Superior temporal gyrus (tissue), 1 donor: Measurements from ENCODE around the gene EDA.

Experiments
- DNase-seq: peaks from one replicate; pipeline ENCODE4 v3.0.0-alpha.2; 2016; ENCODE audit errors: extremely low spot score

The EDA gene

DNA sequence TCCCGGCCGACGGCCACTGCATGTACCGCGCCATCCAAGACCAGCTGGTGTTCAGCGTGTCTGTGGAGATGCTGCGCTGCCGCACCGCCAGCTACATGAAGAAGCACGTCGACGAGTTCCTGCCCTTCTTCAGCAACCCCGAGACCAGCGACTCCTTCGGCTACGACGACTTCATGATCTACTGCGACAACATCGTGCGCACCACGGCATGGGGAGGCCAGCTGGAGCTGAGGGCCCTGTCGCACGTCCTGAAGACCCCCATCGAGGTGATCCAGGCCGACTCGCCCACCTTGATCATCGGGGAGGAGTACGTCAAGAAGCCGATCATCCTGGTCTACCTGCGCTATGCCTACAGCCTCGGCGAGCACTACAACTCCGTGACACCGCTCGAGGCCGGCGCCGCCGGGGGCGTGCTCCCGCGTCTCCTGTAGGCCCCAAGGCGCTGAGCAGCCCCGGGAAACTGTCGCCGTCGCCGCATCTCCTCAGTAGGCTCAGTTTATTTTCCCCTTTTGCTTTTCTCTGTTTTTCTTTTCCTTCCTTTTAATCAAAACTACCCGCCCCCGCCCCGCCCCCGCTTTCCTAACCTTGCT, 447.1 kb downstream of the EDA start:
- no peak for DNase-seq

DNA sequence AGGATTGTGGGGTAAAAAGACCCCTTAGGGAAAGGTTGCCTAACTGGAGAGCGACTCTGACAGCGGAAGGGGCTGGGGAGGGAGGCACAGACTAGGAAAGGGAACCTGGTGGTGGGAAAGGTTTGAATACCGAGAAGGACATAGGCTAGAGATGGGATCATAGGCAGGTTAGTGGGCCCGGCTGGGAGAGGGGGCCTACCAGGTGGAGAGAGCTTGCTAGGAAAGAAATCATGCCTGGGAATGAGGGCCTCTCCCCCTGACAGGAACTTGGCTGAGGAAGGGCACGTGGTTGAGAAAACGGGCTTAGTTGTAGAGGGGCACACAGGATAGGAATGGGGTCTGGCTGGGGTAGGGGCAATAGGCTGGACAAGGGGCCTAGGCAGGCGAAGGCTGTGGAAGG, 450.7 kb downstream of the EDA start:
- DNase-seq = no peak

DNA sequence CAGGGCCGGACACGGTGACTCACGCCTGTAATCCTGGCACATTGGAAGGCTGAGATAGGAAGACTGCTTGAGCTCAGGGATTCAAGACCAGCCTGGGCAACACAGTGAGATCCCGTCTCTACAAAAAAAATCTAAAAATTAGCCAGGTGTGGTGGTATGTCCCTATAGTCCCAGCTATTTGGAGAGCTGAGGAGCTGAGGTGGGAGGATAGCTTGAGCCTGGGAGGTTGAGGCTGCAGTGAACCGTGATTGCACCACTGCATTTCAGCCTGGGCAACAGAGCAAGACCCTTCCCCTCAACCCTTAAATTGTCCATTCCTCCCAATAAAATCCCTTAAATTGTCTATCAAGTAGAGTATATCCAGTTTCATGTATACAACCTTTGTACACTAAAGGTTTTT, 463.4 kb downstream of the EDA start:
- no peak for DNase-seq

DNA sequence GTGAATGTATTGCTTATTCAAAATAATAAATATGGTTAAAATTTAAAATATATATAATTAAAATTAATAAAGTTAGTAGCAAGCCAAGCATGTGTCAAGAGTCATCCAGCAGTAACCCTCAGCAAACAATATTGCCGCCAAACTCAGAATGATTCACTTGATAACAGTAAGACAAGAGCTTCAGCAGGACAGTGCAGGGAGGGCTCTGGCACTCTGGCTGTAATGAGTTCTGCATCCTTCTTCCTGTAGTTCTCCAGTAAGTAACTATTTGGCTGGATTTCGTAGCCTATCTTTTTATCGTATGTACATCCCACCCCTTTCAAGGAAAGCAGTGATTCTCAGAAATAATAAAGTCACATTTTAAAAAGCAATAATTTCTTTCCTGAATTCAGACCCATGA, 464.0 kb downstream of the EDA start:
- no peak for DNase-seq

DNA sequence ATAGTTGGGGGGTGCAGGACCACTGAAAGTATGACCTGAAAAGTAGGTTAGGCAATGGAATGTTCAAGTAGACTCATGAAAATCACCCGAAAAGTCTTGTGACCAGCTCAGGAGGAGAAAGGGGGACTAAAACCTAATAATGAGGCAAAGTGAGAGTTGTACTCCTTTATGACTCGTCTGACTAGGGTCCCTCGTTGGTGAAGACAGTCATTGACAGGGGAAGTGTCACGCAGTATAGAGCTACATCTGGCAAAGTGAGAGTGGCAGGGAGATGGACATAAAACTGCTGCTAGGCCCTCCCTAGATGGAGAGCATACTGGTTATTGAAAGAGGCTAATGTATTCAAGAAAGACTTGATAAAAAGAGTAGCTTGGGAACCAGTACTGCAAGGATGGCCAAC, 466.8 kb downstream of the EDA start:
- DNase-seq = no peak

DNA sequence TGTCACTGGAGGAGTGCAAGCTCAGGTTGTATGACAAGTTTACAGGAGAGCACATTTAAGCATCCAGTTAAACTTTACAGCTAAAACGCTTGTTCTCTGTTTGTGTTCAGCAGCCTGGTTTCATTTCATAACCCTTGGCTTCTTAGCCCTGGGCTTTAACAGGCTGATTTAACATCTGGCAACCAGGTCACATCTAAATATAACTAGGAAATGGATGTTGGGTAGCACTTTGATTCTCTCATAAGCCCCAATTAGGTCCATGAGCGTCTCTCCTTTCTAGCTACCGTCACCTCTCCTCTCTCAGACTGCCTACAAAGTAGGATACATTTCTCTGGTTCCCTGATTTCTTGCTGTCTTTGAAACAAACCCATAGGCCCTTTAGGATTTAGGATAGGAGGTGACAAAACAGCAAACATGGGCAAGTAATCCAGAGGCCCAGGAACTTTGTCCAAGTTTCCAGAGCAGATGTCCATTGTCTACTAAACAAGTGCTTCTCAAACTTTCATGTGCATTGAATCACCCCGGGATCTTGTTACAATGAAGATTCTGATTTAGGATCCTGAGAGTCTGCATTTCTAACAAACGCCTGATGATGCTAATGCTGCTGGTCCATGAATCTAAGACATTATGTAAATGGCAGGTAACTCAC, 468.8 kb downstream of the EDA start:
- DNase-seq = no peak

DNA sequence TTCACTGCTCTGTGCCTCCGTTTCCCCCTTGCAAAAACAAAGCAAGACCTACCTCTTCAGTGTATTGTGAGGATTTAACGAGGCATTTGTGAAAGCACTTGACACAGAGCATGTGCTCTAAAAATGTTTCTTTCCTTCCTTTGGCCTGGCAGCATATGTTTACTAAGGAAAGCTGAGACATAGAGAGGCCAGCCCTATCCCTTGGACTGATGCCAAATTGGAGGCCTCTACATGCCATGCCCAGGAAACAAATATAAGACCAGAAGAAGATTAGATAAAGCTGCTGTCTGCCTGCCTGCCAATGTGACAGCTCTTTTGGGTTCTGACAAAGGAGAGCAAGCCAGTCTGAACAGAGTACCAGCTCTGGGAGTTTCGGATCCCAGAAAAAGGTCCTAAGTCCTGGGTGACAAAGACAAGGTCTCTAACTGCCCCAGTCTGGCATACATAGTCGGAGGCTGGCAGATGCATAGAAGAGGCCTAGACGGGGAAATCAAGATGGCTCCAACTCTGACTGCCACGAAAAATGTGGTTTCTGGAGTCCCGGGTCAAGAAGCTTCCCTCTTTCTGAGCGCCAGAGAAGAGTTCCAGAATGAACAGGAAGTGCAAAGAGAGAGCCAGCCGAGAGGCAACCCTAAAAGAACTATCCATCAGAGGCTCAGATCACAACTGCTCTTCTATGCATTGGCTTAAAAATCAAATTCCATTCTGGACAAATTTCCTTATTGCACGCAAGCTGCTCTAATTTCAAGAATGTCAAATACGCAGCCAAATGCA, 472.1 kb downstream of the EDA start:
- DNase-seq = no peak

DNA sequence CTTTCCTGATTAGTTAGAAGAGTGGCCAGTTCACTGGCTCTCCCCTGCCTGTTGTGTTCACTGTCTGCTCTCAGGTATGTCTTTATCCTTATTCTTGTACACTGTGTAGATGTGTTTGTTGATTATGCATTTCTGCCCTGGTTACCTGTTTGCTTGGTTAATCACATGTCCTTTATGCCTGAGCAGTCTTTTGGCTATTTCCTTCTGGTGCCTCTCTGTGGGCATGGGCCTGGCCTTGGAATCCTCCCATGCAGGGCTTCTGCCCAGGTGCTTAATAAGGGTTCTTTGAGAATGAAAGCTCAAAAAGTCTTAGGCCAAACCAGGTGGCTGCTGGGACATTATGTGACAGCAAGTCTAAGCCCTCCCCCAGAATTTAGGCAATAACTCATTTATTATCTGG, 472.8 kb downstream of the EDA start:
- no peak for DNase-seq
